Type B pancreatic cell (in vitro differentiated cells): Measurements from ENCODE around the gene LCMT1. TPM values are rescaled to one million over a fixed set of nuclear protein-coding genes. Genes with fewer than 3 reads are reported as not detected.

Experiments
- DNase-seq: peaks from one replicate; pipeline ENCODE4 v3.0.0; 2021; ENCODE audit warnings: mixed read lengths; ENCODE audit not compliant: unreplicated experiment; ENCODE audit errors: extremely low spot score
- H3K27ac Mint-ChIP-seq: 2 replicates; pipeline ENCODE4 v1.8.0; 2021; ENCODE audit warnings: mild to moderate bottlenecking, mixed read lengths
- H3K27me3 Mint-ChIP-seq: 2 replicates; pipeline ENCODE4 v1.8.0; 2021; ENCODE audit warnings: mixed read lengths
- H3K36me3 Mint-ChIP-seq: 2 replicates; pipeline ENCODE4 v1.8.0; 2021; ENCODE audit warnings: mixed read lengths
- H3K4me1 Mint-ChIP-seq: one replicate; pipeline ENCODE4 v1.8.0; 2021; ENCODE audit warnings: mixed read lengths; ENCODE audit not compliant: unreplicated experiment
- H3K4me3 Mint-ChIP-seq: 2 replicates; pipeline ENCODE4 v1.8.0; 2021; ENCODE audit warnings: mild to moderate bottlenecking, mixed read lengths
- H3K9me3 Mint-ChIP-seq: 2 replicates; pipeline ENCODE4 v1.8.0; 2021; ENCODE audit warnings: mixed read lengths
- total RNA-seq: library from RNA; stranded (reverse); gene quantifications from 2 replicates; pipeline ENCODE4 v1.2.1, GENCODE V29; 2021; ENCODE audit warnings: low replicate concordance
- TF ChIP-seq, protein P1 (sequence below): fragments of 200-600 bp; sonication (generic); conservative IDR thresholded peaks from 2 replicates; pipeline ENCODE4 v1.5.0; 2021; ENCODE audit warnings: antibody characterized with exemption, mild to moderate bottlenecking

Gene LCMT1
- total RNA-seq, 1 donor from 2014 or later, result 65.7 TPM

- TF ChIP-seq, protein P1, sequence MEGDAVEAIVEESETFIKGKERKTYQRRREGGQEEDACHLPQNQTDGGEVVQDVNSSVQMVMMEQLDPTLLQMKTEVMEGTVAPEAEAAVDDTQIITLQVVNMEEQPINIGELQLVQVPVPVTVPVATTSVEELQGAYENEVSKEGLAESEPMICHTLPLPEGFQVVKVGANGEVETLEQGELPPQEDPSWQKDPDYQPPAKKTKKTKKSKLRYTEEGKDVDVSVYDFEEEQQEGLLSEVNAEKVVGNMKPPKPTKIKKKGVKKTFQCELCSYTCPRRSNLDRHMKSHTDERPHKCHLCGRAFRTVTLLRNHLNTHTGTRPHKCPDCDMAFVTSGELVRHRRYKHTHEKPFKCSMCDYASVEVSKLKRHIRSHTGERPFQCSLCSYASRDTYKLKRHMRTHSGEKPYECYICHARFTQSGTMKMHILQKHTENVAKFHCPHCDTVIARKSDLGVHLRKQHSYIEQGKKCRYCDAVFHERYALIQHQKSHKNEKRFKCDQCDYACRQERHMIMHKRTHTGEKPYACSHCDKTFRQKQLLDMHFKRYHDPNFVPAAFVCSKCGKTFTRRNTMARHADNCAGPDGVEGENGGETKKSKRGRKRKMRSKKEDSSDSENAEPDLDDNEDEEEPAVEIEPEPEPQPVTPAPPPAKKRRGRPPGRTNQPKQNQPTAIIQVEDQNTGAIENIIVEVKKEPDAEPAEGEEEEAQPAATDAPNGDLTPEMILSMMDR, result no peak
- peaks cover 10% of the 10 kb centered on the region for H3K27me3 Mint-ChIP-seq
- H3K4me3 Mint-ChIP-seq, result peak overlapping the region; percentile 99
- H3K4me1 Mint-ChIP-seq, result peaks cover 24% of the 10 kb centered on the region
- no peak for DNase-seq
- H3K27ac Mint-ChIP-seq, result peak overlapping the region; percentile 93
- H3K36me3 Mint-ChIP-seq, result no peaks in the 10 kb centered on the region
- H3K9me3 Mint-ChIP-seq, result no peaks in the 10 kb centered on the region
Observed at GRCh38 chr16:25107466-25107792, 4.1 kb upstream of the LCMT1 start.

DNA sequence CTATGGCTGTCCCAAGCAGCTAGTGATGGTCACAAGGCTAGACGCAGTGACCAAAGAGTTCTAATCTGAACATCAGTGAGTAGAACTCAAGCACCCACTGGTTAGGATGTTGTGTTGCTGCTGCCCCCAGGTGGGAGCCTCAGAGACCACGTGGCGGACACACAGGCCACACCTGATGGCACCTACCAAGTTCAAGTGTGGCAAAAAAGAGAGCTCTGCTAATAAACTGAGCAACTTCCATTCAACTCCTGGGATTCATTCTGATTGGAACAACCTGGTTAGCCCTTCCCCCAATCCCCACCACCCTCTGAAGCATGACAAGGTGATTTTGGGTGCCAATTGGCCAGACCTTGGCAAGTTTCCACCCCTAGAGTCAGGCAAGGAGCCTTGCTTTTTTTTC, 3.5 kb upstream of the LCMT1 start:
- DNase-seq, result no peak
- H3K4me1 Mint-ChIP-seq, result peaks cover 28% of the 10 kb centered on the region

GRCh38 chr16:25109643-25110042, 1.9 kb upstream of the LCMT1 start:
- H3K27me3 Mint-ChIP-seq, result no peaks in the 10 kb centered on the region
- DNase-seq, result no peak
- H3K36me3 Mint-ChIP-seq, result peaks cover 4% of the 10 kb centered on the region
- peaks cover 38% of the 10 kb centered on the region for H3K4me1 Mint-ChIP-seq
- peak overlapping the region; percentile 33 for H3K4me3 Mint-ChIP-seq
- TF ChIP-seq, protein P1, result no peak
- no peaks in the 10 kb centered on the region for H3K9me3 Mint-ChIP-seq
- H3K27ac Mint-ChIP-seq, result peak overlapping the region; percentile 61

More for the DNA sequence above, 3.5 kb upstream of the LCMT1 start:
- TF ChIP-seq, protein P1, result no peak
- Mint-ChIP-seq H3K9me3 (no peaks in the 10 kb centered on the region), H3K36me3 (no peaks in the 10 kb centered on the region), H3K27me3 (peaks cover 5% of the 10 kb centered on the region), H3K4me3 (peak overlapping the region; percentile 99), H3K27ac (peak overlapping the region; percentile 93)

DNA sequence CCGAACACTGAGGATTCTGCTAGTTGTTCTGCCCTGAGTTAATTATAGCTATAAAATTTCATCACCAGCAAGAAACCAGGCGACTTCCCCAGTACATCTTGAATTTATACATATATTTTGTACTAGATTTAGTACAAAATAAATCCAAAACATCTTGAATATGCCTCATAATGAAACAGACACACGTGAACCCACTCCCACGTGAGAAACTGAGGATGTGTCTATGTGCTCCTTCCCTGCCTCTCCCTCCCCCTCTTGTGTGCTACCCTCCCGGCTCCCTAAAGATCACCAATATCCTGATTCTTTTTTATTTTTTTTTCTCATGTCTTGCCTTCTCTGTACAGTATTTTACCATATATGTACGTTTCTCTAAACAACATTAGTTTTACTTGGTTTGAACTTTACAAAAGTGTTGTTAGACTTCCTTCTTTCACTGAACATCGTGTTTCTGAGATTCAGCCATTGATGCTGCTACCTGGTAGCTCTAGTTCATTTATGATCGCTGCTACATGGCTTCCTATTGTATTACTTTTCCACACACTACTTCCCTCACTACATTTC, 1.1 kb upstream of the LCMT1 start:
- Mint-ChIP-seq H3K27ac (peak overlapping the region; percentile 85), H3K36me3 (peaks cover 4% of the 10 kb centered on the region), H3K4me3 (peak overlapping the region; percentile 90), H3K4me1 (peaks cover 41% of the 10 kb centered on the region), H3K27me3 (no peaks in the 10 kb centered on the region), H3K9me3 (no peaks in the 10 kb centered on the region)
- TF ChIP-seq, protein P1, result no peak
- DNase-seq, result no peak

DNA sequence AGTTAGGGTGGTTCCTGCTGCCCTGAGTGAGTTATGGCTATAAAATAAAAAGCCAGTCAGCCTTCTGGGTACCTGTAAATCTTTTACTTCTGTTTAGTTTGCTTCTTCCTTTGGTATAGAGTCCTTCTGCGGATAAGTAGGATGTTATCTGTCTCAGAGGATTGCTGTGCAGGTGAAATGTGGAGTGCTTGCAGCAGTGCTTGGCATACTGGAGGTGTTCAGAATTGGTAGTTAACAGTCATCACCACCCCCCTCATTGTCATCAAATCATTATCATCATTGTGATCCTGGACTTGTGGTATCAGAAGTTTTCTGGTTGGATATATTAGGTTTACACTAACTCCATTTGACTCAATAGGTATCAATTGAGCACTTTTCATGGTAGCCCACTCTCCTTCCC, 2.6 kb downstream of the LCMT1 start:
- Mint-ChIP-seq H3K36me3 (peaks cover 9% of the 10 kb centered on the region), H3K9me3 (no peaks in the 10 kb centered on the region), H3K27me3 (no peaks in the 10 kb centered on the region), H3K4me3 (peak overlapping the region; percentile 64), H3K4me1 (peaks cover 42% of the 10 kb centered on the region), H3K27ac (no peak overlapping the region)
- DNase-seq, result no peak
- TF ChIP-seq, protein P1, result no peak
